Measurements from ENCODE around the gene CCP110. TPM values are rescaled to one million over a fixed set of nuclear protein-coding genes. Genes with fewer than 3 reads are reported as not detected.

CCP110 gene
- total RNA-seq, result 10 to 100 TPM; 12.4 to 21.5 (median 15.6) TPM

GRCh38 chr16:19523559-19524355 lies at the start of gene CCP110:
Gene CCP110, plus strand, starts transcription at chr16:19523942. Its CDS starts 3,940 bp downstream, at chr16:19527882.
- Histone ChIP-seq H3K27me3 (no peaks in the 10 kb centered on the region), H3K27ac (peak within 1 kb of the TSS; percentile 12 to 79 (median 42)), H3K4me1 (peaks cover 0 to 48% (median 4%) of the 10 kb centered on the region in 4 donors), H3K36me3 (peaks cover 0 to 11% (median 0%) of the 10 kb centered on the region in 3 donors), H3K4me3 (peak within 1 kb of the TSS; percentile 77 to 93 (median 90)), H3K9me3 (no peaks in the 10 kb centered on the region)
- peak; percentile 96 to 99 (median 98) for DNase-seq
- TF ChIP-seq, protein P1, sequence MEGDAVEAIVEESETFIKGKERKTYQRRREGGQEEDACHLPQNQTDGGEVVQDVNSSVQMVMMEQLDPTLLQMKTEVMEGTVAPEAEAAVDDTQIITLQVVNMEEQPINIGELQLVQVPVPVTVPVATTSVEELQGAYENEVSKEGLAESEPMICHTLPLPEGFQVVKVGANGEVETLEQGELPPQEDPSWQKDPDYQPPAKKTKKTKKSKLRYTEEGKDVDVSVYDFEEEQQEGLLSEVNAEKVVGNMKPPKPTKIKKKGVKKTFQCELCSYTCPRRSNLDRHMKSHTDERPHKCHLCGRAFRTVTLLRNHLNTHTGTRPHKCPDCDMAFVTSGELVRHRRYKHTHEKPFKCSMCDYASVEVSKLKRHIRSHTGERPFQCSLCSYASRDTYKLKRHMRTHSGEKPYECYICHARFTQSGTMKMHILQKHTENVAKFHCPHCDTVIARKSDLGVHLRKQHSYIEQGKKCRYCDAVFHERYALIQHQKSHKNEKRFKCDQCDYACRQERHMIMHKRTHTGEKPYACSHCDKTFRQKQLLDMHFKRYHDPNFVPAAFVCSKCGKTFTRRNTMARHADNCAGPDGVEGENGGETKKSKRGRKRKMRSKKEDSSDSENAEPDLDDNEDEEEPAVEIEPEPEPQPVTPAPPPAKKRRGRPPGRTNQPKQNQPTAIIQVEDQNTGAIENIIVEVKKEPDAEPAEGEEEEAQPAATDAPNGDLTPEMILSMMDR (IDR thresholded peaks at IDR 0.05), result no peak
- peak; percentile 34 to 57 for TF ChIP-seq POLR2A (IDR thresholded peaks at IDR 0.05)

- no peaks in the 10 kb centered on the region for H3K4me1 ChIP-seq
- H3K9me3 ChIP-seq, result no peaks in the 10 kb centered on the region
- TF ChIP-seq POLR2A (IDR thresholded peaks at IDR 0.05), result no peak
- no peak overlapping the region for H3K27ac ChIP-seq
- H3K36me3 ChIP-seq, result peaks cover 0 to 73% (median 0%) of the 10 kb centered on the region in 3 donors
- H3K27me3 ChIP-seq, result no peaks in the 10 kb centered on the region
- H3K4me3 ChIP-seq, result no peak overlapping the region
- no peak for DNase-seq
Observed at GRCh38 chr16:19474617-19475016, 49.1 kb upstream of the CCP110 start.

DNA sequence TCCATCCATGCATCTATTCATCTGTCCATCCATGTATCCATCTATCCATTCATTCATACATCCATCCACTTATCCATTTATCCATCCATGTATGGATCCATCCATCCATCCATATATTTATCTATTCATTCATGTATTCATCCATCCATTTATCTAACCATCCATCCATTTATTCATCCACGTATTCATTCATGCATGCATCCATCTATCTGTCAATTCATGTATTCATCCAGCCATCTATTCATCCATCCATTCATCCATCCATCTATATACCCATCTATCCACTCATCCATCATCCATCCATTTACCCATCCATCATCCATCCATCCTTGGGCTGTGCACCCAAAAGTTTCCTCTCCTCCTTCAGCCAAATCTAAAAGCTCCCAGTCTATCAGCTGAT lies 45.2 kb upstream of the CCP110 start:
- no peak for DNase-seq
- Histone ChIP-seq H3K27ac (no peak overlapping the region), H3K4me1 (no peaks in the 10 kb centered on the region), H3K27me3 (no peaks in the 10 kb centered on the region), H3K9me3 (no peaks in the 10 kb centered on the region), H3K36me3 (peaks cover 0 to 72% (median 0%) of the 10 kb centered on the region in 3 donors), H3K4me3 (no peak overlapping the region)
- TF ChIP-seq, protein P1 (IDR thresholded peaks at IDR 0.05), result no peak
- TF ChIP-seq POLR2A (IDR thresholded peaks at IDR 0.05), result no peak

DNA sequence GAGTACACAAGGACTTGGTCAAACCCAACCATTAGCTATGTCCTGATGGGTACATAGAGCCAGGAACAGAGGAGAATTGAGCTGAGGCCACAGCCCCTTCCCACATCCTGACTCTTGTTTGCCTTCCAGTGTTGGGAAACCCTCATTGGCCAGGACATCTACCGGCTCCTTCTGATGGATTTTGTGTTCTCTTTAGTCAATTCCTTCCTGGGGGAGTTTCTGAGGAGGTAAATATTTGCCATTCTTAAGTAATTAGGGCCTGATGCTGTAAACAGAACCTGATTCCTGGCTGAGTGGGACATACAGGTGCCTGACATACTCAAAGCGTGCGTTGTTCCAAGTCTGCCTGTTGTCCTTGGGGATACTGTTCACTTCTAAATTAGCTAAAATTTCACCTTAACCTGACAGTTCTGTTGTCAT lies 44.4 kb upstream of the CCP110 start:
- DNase-seq, result no peak
- TF ChIP-seq, protein P1 (IDR thresholded peaks at IDR 0.05), result no peak
- no peak for TF ChIP-seq POLR2A (IDR thresholded peaks at IDR 0.05)

DNA sequence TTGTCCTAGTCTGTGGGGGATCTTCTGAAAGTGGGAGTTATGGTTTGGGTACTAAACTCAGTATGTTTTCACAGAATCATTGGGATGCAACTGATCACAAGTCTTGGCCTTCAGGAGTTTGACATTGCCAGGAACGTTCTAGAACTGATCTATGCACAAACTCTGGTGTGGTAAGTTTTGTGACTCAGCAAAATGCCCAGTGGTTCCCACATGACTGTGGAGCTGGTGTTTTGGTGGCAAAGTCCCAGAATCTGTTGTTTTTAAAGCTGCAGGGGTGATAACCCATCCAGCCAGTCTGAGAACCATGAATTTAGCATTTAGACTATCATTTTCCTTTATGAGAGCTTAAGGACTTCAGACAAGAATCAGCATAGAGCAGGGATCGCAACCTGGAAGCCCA lies 42.4 kb upstream of the CCP110 start:
- H3K27me3 ChIP-seq, result no peaks in the 10 kb centered on the region
- peaks cover 0 to 70% (median 0%) of the 10 kb centered on the region in 3 donors for H3K36me3 ChIP-seq
- no peak overlapping the region for H3K27ac ChIP-seq
- H3K4me1 ChIP-seq, result no peaks in the 10 kb centered on the region
- H3K4me3 ChIP-seq, result no peak overlapping the region
- DNase-seq, result no peak
- TF ChIP-seq, protein P1 (IDR thresholded peaks at IDR 0.05), result no peak
- no peak for TF ChIP-seq POLR2A (IDR thresholded peaks at IDR 0.05)
- H3K9me3 ChIP-seq, result no peaks in the 10 kb centered on the region

More for the DNA sequence above, 44.4 kb upstream of the CCP110 start:
- Histone ChIP-seq H3K4me3 (no peak overlapping the region), H3K4me1 (no peaks in the 10 kb centered on the region), H3K27me3 (no peaks in the 10 kb centered on the region), H3K27ac (no peak overlapping the region), H3K36me3 (peaks cover 0 to 70% (median 0%) of the 10 kb centered on the region in 3 donors), H3K9me3 (no peaks in the 10 kb centered on the region)

GRCh38 chr16:19481769-19482168 lies 42.0 kb upstream of the CCP110 start:
- TF ChIP-seq, protein P1 (IDR thresholded peaks at IDR 0.05), result no peak
- no peak for TF ChIP-seq POLR2A (IDR thresholded peaks at IDR 0.05)
- Histone ChIP-seq H3K27me3 (no peaks in the 10 kb centered on the region), H3K27ac (no peak overlapping the region), H3K36me3 (peaks cover 0 to 68% (median 0%) of the 10 kb centered on the region in 3 donors), H3K4me1 (no peaks in the 10 kb centered on the region), H3K4me3 (no peak overlapping the region), H3K9me3 (no peaks in the 10 kb centered on the region)
- DNase-seq, result no peak

Data from Peyer's patch (tissue), 4 donors.